Measurements from ENCODE around the gene DENND4A.
"Not testable (repeated sequence)": the region's sequence is repeated elsewhere in the genome, so short reads cannot be mapped to it uniquely, and the experiment has no call there.

Gene DENND4A

GRCh38 chr15:65789105-65789504 is 3.0 kb downstream of the DENND4A start:
- DNase-seq (ENCODE audit: low read depth): no peak

DNA sequence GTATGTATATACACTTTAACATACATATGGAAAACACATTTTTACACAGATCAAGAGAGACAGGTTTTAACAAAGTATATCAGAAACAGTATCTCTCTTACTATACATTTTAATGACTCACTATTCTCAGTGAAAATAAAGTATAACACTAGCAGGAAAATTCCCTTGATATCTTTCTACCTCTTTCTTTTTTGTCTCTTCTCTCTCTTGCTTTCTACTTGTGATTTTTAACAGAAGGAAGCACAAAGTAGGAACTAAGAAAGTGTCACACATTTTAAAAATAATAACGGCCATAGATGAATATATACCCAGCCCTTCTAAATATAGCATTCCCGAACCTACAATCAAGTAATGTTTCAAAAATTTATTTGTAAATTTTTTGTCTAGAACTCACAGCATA is 4.8 kb downstream of the DENND4A start:
- no peak for DNase-seq (ENCODE audit: low read depth)

DNA sequence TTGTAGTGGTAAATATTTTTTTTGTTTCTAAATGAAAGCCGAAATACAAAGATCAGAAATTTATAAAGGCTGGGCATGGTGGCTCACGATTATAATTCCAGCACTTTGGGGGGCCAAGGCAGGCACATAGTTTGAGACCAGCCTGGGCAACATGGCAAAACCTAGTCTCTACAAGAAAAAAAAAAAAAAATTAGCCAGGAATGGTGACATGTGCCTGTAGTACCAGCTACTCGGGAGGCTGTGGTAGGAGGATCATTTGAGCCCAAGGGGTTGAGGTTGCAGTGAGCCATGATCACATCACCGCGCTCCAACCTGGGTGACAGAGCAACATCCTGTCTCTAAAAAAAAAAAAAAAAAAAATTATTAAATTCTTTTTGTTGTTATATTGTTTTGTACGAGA is 6.9 kb downstream of the DENND4A start:
- DNase-seq (ENCODE audit: low read depth): no peak

DNA sequence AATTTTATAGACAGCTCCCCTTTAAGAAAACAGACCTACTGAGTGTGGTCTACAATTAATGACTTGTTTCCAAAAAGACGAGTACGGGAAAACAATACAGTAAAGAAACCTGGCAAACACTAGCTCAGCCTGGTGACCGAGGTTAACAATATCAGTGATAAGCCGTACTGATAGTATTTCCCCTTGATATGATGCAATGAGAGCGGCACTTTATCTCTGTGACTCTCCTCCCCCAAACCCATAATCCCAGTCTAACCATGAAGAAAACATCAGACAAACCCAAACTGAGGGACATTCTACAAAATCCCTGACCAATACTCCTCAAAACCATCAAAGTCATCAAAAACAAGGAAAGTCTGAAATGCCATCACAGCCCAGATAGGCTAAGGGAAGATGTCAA is 8.2 kb downstream of the DENND4A start:
- no peak for DNase-seq (ENCODE audit: low read depth)

- DNase-seq (ENCODE audit: low read depth): no peak
These were observed 10.0 kb downstream of the DENND4A start for GRCh38 chr15:65782096-65782495.

- not testable (repeated sequence) for DNase-seq (ENCODE audit: low read depth)
These were observed 13.4 kb downstream of the DENND4A start for GRCh38 chr15:65778701-65779100.

GRCh38 chr15:65778269-65778668 is 13.8 kb downstream of the DENND4A start:
- no peak for DNase-seq (ENCODE audit: low read depth)

DNA sequence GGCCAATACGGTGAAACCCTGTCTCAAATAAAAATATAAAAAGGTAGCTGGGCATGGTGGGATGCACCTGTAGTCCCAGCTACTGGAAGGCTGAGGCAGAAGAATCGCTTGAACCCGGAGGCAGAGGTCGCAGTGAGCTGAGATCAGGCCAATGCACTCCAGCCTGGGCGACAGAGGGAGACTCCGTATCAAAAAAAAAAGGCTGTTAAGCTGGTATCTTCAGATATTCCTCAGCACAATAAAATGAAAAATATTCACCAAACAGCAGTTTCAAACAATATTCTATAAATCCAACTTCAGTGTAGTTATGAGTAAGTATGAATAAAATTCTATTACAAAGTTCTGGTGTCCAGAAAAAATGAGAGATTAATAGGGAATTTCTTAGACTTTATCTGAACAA is 14.2 kb downstream of the DENND4A start:
- no peak for DNase-seq (ENCODE audit: low read depth)

GRCh38 chr15:65777053-65777452 is 15.0 kb downstream of the DENND4A start:
- no peak for DNase-seq (ENCODE audit: low read depth)

DNA sequence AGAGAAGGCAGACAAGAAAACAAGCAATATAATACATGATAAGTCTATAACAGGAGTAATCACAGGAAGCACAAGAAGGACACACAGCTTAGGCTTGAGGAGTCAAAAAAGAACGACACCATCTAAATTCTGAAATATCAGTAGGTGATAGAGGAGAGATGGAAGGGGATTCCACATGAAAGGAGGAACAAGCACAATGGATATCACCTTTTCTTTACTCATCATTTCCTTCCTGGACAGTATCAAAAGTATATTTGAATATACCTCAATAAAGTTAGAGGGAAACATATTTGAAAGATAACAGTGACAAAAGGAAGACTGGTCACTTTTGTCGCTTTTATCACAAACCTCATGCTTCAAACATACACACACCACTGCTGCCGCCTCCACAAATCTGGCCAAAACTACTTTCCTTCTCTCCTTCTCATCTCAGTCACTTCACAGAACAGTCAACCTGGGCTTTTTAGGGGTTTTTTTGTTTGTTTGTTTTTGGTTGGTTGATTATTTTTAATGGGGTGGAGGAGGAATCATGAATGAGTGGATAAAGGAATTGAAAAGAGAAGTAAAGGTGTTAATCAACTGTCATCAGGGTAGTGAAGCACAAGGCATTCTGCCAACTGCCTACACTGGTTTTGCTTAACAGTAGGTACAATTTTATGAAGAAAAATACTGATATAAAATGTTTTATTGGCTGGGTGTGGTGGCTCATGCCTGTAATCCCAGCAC is 18.5 kb downstream of the DENND4A start:
- no peak for DNase-seq (ENCODE audit: low read depth)

DNA sequence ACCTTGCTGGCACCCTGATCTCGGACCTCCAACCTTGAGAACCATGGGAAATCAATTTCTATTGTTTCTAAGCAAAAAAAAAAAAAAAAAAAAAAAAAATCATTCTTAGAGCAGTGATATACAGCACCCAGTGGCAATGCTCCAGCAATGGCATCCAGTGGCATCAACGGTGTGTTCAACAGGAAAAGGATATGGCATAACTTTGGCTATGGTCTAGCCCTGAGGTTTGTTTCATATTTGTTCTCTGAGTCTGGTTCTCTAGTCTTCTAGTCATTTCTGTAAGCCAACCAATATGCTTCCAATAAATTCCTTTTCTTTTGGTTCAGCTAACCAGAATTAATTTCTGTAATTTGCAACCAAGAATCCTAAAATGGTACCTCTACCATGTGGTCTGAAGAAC is 19.2 kb downstream of the DENND4A start:
- no peak for DNase-seq (ENCODE audit: low read depth)

GRCh38 chr15:65771870-65772269 is 20.2 kb downstream of the DENND4A start:
- no peak for DNase-seq (ENCODE audit: low read depth)

- no peak for DNase-seq (ENCODE audit: low read depth)
These were observed 22.6 kb downstream of the DENND4A start for GRCh38 chr15:65769482-65769881.

DNA sequence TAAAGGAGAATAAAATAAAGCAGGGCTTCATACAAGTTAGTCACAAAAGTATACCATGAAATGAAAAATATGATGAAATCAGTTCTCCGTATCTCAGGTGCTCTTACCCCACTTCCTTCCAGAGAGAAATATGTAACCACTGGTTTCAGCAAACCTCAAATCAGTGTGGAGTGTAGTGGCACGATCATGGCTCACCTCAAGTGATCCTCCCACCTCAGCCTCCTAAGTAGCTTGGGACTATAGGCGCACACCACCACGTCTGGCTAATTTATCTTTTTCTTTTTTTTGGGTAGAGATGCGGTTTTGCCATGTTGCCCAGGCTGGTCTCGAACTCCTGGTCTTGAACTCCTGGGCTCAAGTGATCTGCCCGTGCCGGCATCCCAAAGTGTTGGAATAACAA is 24.2 kb downstream of the DENND4A start:
- no peak for DNase-seq (ENCODE audit: low read depth)

- no peak for DNase-seq (ENCODE audit: low read depth)
These were observed 24.9 kb downstream of the DENND4A start for GRCh38 chr15:65767264-65767595.

DNA sequence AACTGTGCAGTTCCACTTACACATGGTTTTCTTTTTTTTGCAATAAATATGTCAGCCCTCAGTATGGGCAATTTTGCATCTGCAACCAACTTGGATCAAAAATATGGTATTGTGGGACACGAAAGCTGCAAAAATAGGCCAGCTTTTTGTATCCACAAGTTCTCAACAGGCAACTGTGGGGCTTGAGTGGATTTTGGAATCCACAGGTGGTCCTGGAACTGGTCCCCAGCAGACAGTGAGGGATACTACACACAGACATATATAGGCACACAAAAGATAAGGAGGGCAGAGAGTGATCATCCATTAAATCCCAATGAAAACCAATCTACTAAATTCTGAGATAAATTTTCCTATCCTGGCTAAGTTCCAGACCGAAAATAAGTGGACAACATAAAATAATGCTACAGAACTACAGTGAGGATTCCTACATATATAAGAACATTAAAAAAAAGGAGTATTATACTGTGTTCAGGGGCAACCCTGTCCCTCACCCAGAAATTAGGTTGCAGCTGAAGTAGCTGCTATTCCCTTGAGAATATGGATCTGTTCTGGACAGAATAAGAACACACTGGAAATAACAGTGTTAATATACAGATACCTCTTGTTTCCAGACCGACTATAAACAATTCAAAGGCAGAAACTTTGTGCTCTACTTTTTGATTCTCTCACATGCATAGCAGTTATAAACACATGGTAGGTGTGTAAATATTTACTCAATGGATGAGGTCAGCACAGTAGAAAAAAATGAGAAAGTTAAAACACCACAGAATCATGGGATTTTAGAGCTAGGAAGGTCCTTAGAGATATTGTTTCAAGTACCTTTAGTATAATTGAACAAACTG is 25.4 kb downstream of the DENND4A start:
- DNase-seq (ENCODE audit: low read depth): no peak

GRCh38 chr15:65765106-65765505 is 27.0 kb downstream of the DENND4A start:
- DNase-seq (ENCODE audit: low read depth): no peak

GRCh38 chr15:65762914-65763787 is 28.9 kb downstream of the DENND4A start:
- no peak for DNase-seq (ENCODE audit: low read depth)

GRCh38 chr15:65762399-65762798 is 29.7 kb downstream of the DENND4A start:
- no peak for DNase-seq (ENCODE audit: low read depth)

DNA sequence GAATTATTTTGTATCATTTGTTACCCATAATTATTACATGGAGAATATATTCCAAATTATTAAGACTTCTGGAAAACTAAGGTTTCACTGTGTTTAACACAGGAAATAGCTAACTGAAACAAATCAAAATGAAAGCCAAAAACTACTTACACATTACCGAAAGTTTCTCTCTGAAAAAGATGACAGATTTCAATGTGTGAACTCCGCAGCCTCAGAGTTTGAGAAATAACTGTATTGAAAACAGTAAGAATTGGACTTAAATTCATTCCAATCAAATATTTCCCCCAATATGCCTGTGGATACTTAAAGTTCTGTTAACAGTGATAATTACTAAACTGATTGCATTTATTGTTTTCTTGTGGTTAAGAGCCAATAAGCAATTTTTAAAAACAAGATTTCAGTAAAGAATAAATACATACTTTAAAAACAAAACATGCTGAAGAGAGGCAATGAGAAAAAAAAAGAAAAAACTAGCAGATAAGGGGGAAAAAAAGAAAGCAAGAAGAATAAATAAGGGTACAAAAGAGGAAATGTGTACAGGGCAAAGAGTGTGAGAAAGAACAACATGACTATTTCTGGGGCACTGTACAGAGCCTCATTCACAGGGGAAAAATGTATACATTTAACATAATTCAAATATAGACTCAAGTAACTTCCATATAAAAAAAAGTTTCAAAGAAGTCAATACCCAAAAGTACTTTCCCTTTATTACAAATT is 30.7 kb downstream of the DENND4A start:
- DNase-seq (ENCODE audit: low read depth): no peak

- DNase-seq (ENCODE audit: low read depth): no peak
These were observed 32.7 kb downstream of the DENND4A start for GRCh38 chr15:65759441-65759840.

- DNase-seq (ENCODE audit: low read depth): no peak
These were observed 33.9 kb downstream of the DENND4A start for GRCh38 chr15:65758242-65758641.
